H9 (cell line): ENCODE results near the gene PLD5. TPM values are rescaled to one million over a fixed set of nuclear protein-coding genes. Genes with fewer than 3 reads are reported as not detected.
"Not testable (repeated sequence)": the region's sequence is repeated elsewhere in the genome, so short reads cannot be mapped to it uniquely, and the experiment has no call there.

Source experiments
- DNase-seq: peaks from one replicate; pipeline ENCODE4 v3.0.0-alpha.2; 2017
- H2AFZ ChIP-seq: one replicate; pipeline ENCODE4 v1.6.1; 2013; ENCODE audit warnings: mild to moderate bottlenecking, low read length, control low read depth, moderate library complexity
- H2AK5ac ChIP-seq: 2 replicates; pipeline ENCODE4 v1.6.1; 2013; ENCODE audit warnings: low read length, control low read depth, mixed read lengths; ENCODE audit not compliant: insufficient read length
- H2BK120ac ChIP-seq: one replicate; pipeline ENCODE4 v1.6.1; 2013; ENCODE audit warnings: low read depth, mild to moderate bottlenecking, low read length, control low read depth, inconsistent platforms; ENCODE audit not compliant: poor library complexity, severe bottlenecking
- H2BK12ac ChIP-seq: 2 replicates; pipeline ENCODE4 v1.6.1; 2013; ENCODE audit warnings: low read length, control low read depth, mixed read lengths, low read depth; ENCODE audit not compliant: insufficient read length
- H2BK15ac ChIP-seq: 2 replicates; pipeline ENCODE4 v1.6.1; 2013; ENCODE audit warnings: low read depth, low read length, control low read depth
- H2BK20ac ChIP-seq: one replicate; pipeline ENCODE4 v1.6.1; 2013; ENCODE audit warnings: low read depth, mild to moderate bottlenecking, low read length, control low read depth, inconsistent platforms; ENCODE audit not compliant: poor library complexity, severe bottlenecking
- H2BK5ac ChIP-seq: 2 replicates; pipeline ENCODE4 v1.6.1; 2013; ENCODE audit warnings: low read length, control low read depth, mixed read lengths; ENCODE audit not compliant: insufficient read length
- H3K14ac ChIP-seq: 2 replicates; pipeline ENCODE4 v1.6.1; 2013; ENCODE audit warnings: low read length, control low read depth; ENCODE audit not compliant: insufficient read depth
- H3K18ac ChIP-seq: 2 replicates; pipeline ENCODE4 v1.6.1; 2013; ENCODE audit warnings: low read depth, mild to moderate bottlenecking, mixed read lengths, low read length, control low read depth; ENCODE audit not compliant: insufficient read length
- H3K23ac ChIP-seq: 2 replicates; pipeline ENCODE4 v1.6.1; 2013; ENCODE audit warnings: low read length, control low read depth, mixed read lengths, low read depth; ENCODE audit not compliant: insufficient read length
- H3K23me2 ChIP-seq: 2 replicates; pipeline ENCODE4 v1.6.1; 2013; ENCODE audit warnings: low read depth, mild to moderate bottlenecking, mixed read lengths, low read length, control low read depth; ENCODE audit not compliant: insufficient read length, poor library complexity, severe bottlenecking
- H3K27ac ChIP-seq: 2 replicates; pipeline ENCODE4 v1.5.1; 2013; ENCODE audit warnings: low read length, control low read depth, mixed read lengths, low read depth; ENCODE audit not compliant: insufficient read length
- H3K27me3 ChIP-seq: 2 replicates; pipeline ENCODE4 v1.6.1; 2013; ENCODE audit warnings: low read length, control low read depth, inconsistent platforms; ENCODE audit not compliant: insufficient read depth
- H3K4ac ChIP-seq: 2 replicates; pipeline ENCODE4 v1.6.1; 2013; ENCODE audit warnings: low read depth, mild to moderate bottlenecking, control low read depth, inconsistent platforms, low read length, moderate library complexity
- H3K4me1 ChIP-seq: 2 replicates; pipeline ENCODE4 v1.6.1; 2013; ENCODE audit warnings: low read length, control low read depth, inconsistent platforms; ENCODE audit not compliant: insufficient read depth
- H3K4me2 ChIP-seq: 2 replicates; pipeline ENCODE4 v1.6.1; 2013; ENCODE audit warnings: low read length, control low read depth, mixed read lengths; ENCODE audit not compliant: insufficient read length, insufficient read depth
- H3K56ac ChIP-seq: 2 replicates; pipeline ENCODE4 v1.6.1; 2013; ENCODE audit warnings: low read depth, mild to moderate bottlenecking, mixed read lengths, low read length, control low read depth; ENCODE audit not compliant: insufficient read length
- H3K79me1 ChIP-seq: 2 replicates; pipeline ENCODE4 v1.6.1; 2013; ENCODE audit warnings: low read depth, mild to moderate bottlenecking, moderate library complexity, low read length, control low read depth, inconsistent platforms; ENCODE audit not compliant: insufficient read depth, poor library complexity, severe bottlenecking
- H3K79me2 ChIP-seq: 2 replicates; pipeline ENCODE4 v1.6.1; 2013; ENCODE audit warnings: low read length, control low read depth, inconsistent platforms; ENCODE audit not compliant: insufficient read depth
- H3K9ac ChIP-seq: 2 replicates; pipeline ENCODE4 v1.6.1; 2013; ENCODE audit warnings: low read length, control low read depth, mixed read lengths; ENCODE audit not compliant: insufficient read length; ENCODE audit errors: extremely low read depth
- H3K9me3 ChIP-seq: one replicate; pipeline ENCODE4 v1.6.1; 2013; ENCODE audit warnings: low read depth, low read length, inconsistent platforms; ENCODE audit not compliant: control insufficient read depth
- H3T11ph ChIP-seq: one replicate; pipeline ENCODE4 v1.6.1; 2013; ENCODE audit warnings: mild to moderate bottlenecking, low read length, control low read depth, inconsistent platforms
- H4K20me1 ChIP-seq: one replicate; pipeline ENCODE4 v1.6.1; 2013; ENCODE audit not compliant: control insufficient read depth, insufficient read length, insufficient read depth
- H4K5ac ChIP-seq: 2 replicates; pipeline ENCODE4 v1.6.1; 2013; ENCODE audit warnings: low read depth, mild to moderate bottlenecking, mixed read lengths, low read length, control low read depth; ENCODE audit not compliant: insufficient read length
- H4K8ac ChIP-seq: replicated peaks from 2 replicates; pipeline ENCODE4 v1.6.1; 2013; ENCODE audit warnings: low read length, control low read depth, mixed read lengths, low read depth; ENCODE audit not compliant: insufficient read length
- H4K91ac ChIP-seq: 2 replicates; pipeline ENCODE4 v1.6.1; 2013; ENCODE audit warnings: low read depth, mild to moderate bottlenecking, moderate library complexity, mixed read lengths, low read length, control low read depth; ENCODE audit not compliant: insufficient read length
- H3K27ac Mint-ChIP-seq, 3 experiments: 2 replicates in 2 of 3; 3 replicates in 1 of 3; pipeline ENCODE4 v1.8.0; 2020 to 2021; ENCODE audit warnings: mixed read lengths in 3 of 3, mild to moderate bottlenecking in 1 of 3, moderate library complexity in 1 of 3
- H3K27me3 Mint-ChIP-seq: 2 replicates; pipeline ENCODE4 v1.8.0; 2021; ENCODE audit warnings: low read depth, mild to moderate bottlenecking, moderate library complexity, mixed read lengths
- H3K36me3 Mint-ChIP-seq, 3 experiments: 2 replicates in 2 of 3; 3 replicates in 1 of 3; pipeline ENCODE4 v1.8.0; 2020 to 2021; ENCODE audit warnings: low read depth in 3 of 3, mixed read lengths in 3 of 3; ENCODE audit not compliant: insufficient read depth in 1 of 3
- H3K4me1 Mint-ChIP-seq, 2 experiments: 2 replicates each; pipeline ENCODE4 v1.8.0; 2020; ENCODE audit warnings: mixed read lengths in 2 of 2
- H3K4me3 Mint-ChIP-seq, 2 experiments: 2 replicates in 1 of 2; 3 replicates in 1 of 2; pipeline ENCODE4 v1.8.0; 2020 to 2021; ENCODE audit warnings: mild to moderate bottlenecking in 2 of 2, mixed read lengths in 2 of 2, moderate library complexity in 1 of 2
- H3K9me3 Mint-ChIP-seq, 2 experiments: 2 replicates in 1 of 2; 3 replicates in 1 of 2; pipeline ENCODE4 v1.8.0; 2020; ENCODE audit warnings: mild to moderate bottlenecking in 2 of 2, mixed read lengths in 2 of 2, moderate library complexity in 1 of 2
- WGBS: extraction: QIAGEN DNeasy Blood & Tissue Kit; methylation state at CpG from one replicate; pipeline ENCODE4 v1.1.7; 2013; ENCODE audit warnings: missing lambda C conversion rate, low lambda C conversion rate, mixed read lengths; ENCODE audit not compliant: insufficient read length; ENCODE audit errors: extremely low coverage; 5-methylcytosine and 5-hydroxymethylcytosine counted together
- total RNA-seq: library from RNA; stranded (reverse); gene quantifications from 2 replicates; pipeline ENCODE4 v1.2.1, GENCODE V29; 2021
- TF ChIP-seq, protein P1 (sequence below): fragments of 200-600 bp; sonication (generic); conservative IDR thresholded peaks from 3 replicates; pipeline ENCODE4 v1.8.0; 2021; ENCODE audit warnings: antibody characterized with exemption, mild to moderate bottlenecking

PLD5 gene
- total RNA-seq, 1 experiment from 2014 or later: 5.2 TPM

DNA sequence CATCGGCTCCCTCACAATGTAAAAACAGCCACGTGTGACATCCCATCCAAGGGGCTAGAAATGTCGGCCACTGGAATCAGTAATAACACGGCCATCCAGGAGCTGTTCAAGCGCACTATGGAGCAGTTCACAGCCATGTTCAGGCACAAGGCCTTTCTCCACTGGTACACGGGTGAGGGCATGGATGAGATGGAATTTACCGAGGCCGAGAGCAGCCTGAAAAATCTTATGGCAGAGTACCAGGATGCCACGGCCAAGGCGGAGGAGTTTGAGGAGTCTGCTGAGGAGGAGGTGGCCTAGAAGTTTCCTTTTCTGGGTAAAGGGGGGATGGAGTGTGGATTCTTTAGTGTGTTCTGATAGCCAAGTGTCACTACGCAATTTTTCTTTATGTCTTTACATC is 464.5 kb downstream of the PLD5 start:
- H2BK5ac ChIP-seq: no peak overlapping the region
- no peak overlapping the region for H4K91ac ChIP-seq
- H3K4me3 Mint-ChIP-seq: no peak overlapping the region
- H3K79me1 ChIP-seq: no peaks in the 10 kb centered on the region
- H3K4me1 Mint-ChIP-seq: peaks cover 19 to 23% of the 10 kb centered on the region in 2 experiments
- no peaks in the 10 kb centered on the region for H3K9me3 ChIP-seq
- no peak overlapping the region for H4K8ac ChIP-seq
- H3K79me2 ChIP-seq: no peaks in the 10 kb centered on the region
- no peak overlapping the region for H2BK12ac ChIP-seq
- H2AK5ac ChIP-seq: no peak overlapping the region
- H3K14ac ChIP-seq: no peak overlapping the region
- no peaks in the 10 kb centered on the region; the same call in 1 of the 2 replicates for H3K27me3 Mint-ChIP-seq
- H3K27me3 ChIP-seq: no peaks in the 10 kb centered on the region
- no peak overlapping the region for H3K4ac ChIP-seq
- no peaks in the 10 kb centered on the region for H3K9me3 Mint-ChIP-seq
- H4K20me1 ChIP-seq: no peaks in the 10 kb centered on the region
- no peak overlapping the region for H2BK20ac ChIP-seq
- H3K56ac ChIP-seq: no peak overlapping the region
- DNase-seq: no peak
- no peak overlapping the region for H3K9ac ChIP-seq
- H3K4me2 ChIP-seq: no peak overlapping the region
- no peak overlapping the region for H2BK15ac ChIP-seq
- H3K18ac ChIP-seq: no peak overlapping the region
- no peak overlapping the region for H3T11ph ChIP-seq
- H3K4me1 ChIP-seq: no peaks in the 10 kb centered on the region
- H4K5ac ChIP-seq: no peak overlapping the region
- H3K23ac ChIP-seq: no peak overlapping the region
- H3K27ac Mint-ChIP-seq: no peak overlapping the region; a peak in 1 of 7 replicates
- TF ChIP-seq, protein P1, sequence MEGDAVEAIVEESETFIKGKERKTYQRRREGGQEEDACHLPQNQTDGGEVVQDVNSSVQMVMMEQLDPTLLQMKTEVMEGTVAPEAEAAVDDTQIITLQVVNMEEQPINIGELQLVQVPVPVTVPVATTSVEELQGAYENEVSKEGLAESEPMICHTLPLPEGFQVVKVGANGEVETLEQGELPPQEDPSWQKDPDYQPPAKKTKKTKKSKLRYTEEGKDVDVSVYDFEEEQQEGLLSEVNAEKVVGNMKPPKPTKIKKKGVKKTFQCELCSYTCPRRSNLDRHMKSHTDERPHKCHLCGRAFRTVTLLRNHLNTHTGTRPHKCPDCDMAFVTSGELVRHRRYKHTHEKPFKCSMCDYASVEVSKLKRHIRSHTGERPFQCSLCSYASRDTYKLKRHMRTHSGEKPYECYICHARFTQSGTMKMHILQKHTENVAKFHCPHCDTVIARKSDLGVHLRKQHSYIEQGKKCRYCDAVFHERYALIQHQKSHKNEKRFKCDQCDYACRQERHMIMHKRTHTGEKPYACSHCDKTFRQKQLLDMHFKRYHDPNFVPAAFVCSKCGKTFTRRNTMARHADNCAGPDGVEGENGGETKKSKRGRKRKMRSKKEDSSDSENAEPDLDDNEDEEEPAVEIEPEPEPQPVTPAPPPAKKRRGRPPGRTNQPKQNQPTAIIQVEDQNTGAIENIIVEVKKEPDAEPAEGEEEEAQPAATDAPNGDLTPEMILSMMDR: no peak
- H3K23me2 ChIP-seq: no peaks in the 10 kb centered on the region
- H3K36me3 Mint-ChIP-seq: no peaks in the 10 kb centered on the region; a peak in 1 of 7 replicates
- H2AFZ ChIP-seq: no peak overlapping the region
- no peak overlapping the region for H3K27ac ChIP-seq
- H2BK120ac ChIP-seq: no peak overlapping the region
- WGBS: no CpG with 5 or more reads among the region's 11 CpGs

- not testable (repeated sequence) for H3K23me2 ChIP-seq, H3K27me3 ChIP-seq, H3K4me2 ChIP-seq, H2BK15ac ChIP-seq, H3K79me1 ChIP-seq, H3K9me3 ChIP-seq, H4K91ac ChIP-seq, DNase-seq, H2AK5ac ChIP-seq, H3K27me3 Mint-ChIP-seq, H2BK120ac ChIP-seq, H3T11ph ChIP-seq, H3K4ac ChIP-seq, H3K4me1 ChIP-seq, H3K9ac ChIP-seq, H3K27ac ChIP-seq, H3K27ac Mint-ChIP-seq, H3K79me2 ChIP-seq, H2BK5ac ChIP-seq, H3K18ac ChIP-seq, H2BK12ac ChIP-seq, H3K23ac ChIP-seq, H3K4me3 Mint-ChIP-seq, H3K36me3 Mint-ChIP-seq, H3K14ac ChIP-seq, H2BK20ac ChIP-seq, H4K5ac ChIP-seq, H3K56ac ChIP-seq, H2AFZ ChIP-seq, H4K8ac ChIP-seq, H3K9me3 Mint-ChIP-seq, H4K20me1 ChIP-seq
- no CpG with 5 or more reads among the region's 4 CpGs for WGBS
- H3K4me1 Mint-ChIP-seq: peaks cover 28 to 32% of the 10 kb centered on the region in 2 experiments
These were observed 465.9 kb downstream of the PLD5 start for GRCh38 chr1:242058582-242058981.
